ENCODE data around the gene ZRSR2.
A peak's percentile ranks its signal among the peaks of the same experiment; 100 is the strongest.

Gene ZRSR2

GRCh38 chrX:15854080-15854655 lies 63.9 kb downstream of the ZRSR2 start:
- peak; percentile 51 for DNase-seq

GRCh38 chrX:15854712-15855567 lies 64.7 kb downstream of the ZRSR2 start, which contains the start of gene AP1S2:
Gene AP1S2 (minus strand): TSS chrX:15854813. CDS start chrX:15852524, 2,289 bp downstream.
- peak; percentile 98 for DNase-seq

GRCh38 chrX:15855568-15856221 lies 65.4 kb downstream of the ZRSR2 start:
- DNase-seq, result no peak

DNA sequence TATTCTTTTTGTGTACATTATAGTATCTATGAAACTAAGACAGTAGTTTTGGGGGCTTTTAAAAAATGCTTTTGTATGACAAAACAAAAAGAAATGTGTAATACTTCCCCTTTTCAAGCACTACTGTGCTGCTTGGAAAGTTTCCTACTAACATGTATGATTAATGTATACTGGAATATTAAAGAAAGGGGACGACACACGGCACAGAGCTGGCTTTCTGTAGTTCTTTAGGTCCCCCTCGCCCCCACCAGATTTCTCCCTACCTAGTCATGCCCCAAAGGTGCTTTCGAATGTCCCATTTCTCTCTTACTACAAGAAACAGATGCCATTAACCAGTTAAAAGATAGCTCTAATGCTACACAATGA lies 65.9 kb downstream of the ZRSR2 start:
- DNase-seq, result no peak

GRCh38 chrX:15856636-15857035 lies 66.4 kb downstream of the ZRSR2 start:
- DNase-seq, result no peak

DNA sequence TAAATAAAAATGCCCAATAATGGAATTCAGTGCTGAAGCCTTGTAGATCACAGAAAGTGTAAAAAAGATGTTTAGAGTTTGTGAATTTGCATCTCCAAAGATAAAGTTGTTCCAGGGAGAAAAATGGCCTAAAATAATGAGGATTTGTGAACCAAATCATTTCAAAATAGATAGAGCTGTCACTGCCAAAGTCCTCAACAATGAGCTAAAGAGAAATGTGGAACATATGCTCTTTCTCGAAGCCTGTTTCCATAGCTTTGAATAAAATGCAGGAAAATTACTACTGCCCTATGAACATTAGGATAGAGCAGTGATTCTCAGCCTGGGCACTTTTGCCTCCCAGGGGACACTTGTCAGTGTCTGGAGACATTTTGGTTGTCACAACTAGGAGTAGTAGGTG lies 67.8 kb downstream of the ZRSR2 start:
- no peak for DNase-seq

DNA sequence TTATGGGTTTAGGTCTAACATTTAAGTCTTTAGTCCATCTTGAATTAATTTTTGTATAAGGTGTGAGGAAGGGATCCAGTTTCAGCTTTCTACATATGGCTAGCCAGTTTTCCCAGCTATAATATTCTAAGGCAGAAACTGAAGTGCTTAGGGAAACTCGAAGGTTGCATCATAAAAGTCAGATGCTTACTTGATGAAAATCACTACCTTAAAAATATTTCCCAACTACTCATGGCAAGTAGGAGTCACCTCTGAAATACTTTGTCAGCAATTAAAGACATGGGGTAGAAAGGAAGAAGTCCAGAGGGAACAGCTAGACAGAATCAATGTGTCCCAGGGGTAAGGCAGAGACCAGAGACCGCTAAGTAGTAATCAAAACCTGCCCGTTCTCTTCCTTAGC lies 70.6 kb downstream of the ZRSR2 start:
- no peak for DNase-seq

DNA sequence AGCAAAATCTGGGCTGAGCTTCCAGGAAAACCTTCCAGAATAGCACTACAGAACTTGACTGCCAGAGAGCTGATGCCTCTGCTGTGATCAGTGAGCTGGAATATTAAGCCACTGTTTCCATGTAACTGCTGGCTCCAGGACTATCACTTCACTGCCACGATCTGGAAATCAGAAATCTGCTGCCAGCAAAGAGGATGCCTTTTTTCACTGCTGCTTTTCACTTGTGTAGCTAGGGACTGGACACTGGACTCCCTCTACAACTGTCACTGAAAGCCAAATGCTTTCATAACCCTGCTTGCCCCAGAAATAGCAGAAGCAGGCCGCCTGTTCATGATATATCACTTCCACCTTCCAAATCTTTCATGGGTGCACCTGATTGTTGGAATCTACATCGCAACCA lies 73.7 kb downstream of the ZRSR2 start:
- no peak for DNase-seq

GRCh38 chrX:15864629-15865028 lies 74.3 kb downstream of the ZRSR2 start:
- no peak for DNase-seq

DNA sequence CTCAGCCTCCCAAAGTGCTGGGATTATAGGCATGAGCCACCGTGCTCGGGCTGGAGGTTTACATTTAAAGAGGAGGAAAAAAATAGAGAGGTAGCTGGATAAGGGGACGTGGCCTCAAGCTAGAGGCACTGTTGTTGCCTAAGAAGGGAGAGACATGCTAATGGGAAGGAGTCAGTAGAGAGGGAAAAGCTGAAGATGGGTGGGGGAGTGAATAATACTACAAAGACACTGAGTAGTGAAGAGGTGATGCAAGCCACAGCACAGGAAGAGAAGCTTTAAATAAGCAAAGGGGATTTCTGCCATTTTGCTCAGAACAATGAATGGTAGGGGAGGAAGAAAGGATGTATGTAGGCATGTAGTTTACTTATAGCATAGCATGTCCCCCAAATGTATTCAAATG lies 75.9 kb downstream of the ZRSR2 start:
- no peak for DNase-seq

DNA sequence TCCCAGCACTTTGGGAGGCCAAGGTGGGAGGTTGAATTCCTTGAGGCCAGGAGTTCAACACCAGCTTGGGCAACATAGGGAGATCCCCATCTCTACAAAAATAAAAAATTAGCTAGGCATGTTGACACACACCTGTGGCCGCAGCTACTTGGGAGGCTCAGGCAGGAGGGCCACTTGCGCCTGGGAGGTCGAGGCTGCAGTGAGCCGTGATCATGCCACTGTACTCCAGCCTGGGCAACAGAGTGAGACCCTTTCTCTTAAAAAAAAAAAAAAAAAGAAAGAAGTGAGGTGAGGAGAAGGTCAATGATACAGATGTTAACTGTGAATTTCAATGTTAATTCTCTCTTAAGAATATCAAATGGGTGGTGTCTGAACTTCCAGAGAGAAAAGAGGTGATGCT lies 79.4 kb downstream of the ZRSR2 start:
- DNase-seq, result no peak

GRCh38 chrX:15870310-15870709 lies 80.0 kb downstream of the ZRSR2 start:
- no peak for DNase-seq
